ENCODE results near the gene CARD11.

GRCh38 chr7:2984091-2984490, 59.6 kb downstream of the CARD11 start:
- TF ChIP-seq TAF1 (IDR thresholded peaks at IDR 0.05; ENCODE audit: borderline replicate concordance, insufficient read depth, low read length) (no peak), SIN3A (IDR thresholded peaks at IDR 0.05; ENCODE audit: borderline replicate concordance, insufficient read depth, low read length) (no peak), POLR2AphosphoS5 (IDR thresholded peaks at IDR 0.05; ENCODE audit: low read depth, low read length) (no peak), FOXP2 (optimal IDR thresholded peaks at IDR 0.05; ENCODE audit: borderline replicate concordance, extremely low read depth, extremely low read length, insufficient read depth) (no peak)
- TF ChIP-seq, protein P1, sequence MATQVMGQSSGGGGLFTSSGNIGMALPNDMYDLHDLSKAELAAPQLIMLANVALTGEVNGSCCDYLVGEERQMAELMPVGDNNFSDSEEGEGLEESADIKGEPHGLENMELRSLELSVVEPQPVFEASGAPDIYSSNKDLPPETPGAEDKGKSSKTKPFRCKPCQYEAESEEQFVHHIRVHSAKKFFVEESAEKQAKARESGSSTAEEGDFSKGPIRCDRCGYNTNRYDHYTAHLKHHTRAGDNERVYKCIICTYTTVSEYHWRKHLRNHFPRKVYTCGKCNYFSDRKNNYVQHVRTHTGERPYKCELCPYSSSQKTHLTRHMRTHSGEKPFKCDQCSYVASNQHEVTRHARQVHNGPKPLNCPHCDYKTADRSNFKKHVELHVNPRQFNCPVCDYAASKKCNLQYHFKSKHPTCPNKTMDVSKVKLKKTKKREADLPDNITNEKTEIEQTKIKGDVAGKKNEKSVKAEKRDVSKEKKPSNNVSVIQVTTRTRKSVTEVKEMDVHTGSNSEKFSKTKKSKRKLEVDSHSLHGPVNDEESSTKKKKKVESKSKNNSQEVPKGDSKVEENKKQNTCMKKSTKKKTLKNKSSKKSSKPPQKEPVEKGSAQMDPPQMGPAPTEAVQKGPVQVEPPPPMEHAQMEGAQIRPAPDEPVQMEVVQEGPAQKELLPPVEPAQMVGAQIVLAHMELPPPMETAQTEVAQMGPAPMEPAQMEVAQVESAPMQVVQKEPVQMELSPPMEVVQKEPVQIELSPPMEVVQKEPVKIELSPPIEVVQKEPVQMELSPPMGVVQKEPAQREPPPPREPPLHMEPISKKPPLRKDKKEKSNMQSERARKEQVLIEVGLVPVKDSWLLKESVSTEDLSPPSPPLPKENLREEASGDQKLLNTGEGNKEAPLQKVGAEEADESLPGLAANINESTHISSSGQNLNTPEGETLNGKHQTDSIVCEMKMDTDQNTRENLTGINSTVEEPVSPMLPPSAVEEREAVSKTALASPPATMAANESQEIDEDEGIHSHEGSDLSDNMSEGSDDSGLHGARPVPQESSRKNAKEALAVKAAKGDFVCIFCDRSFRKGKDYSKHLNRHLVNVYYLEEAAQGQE (IDR thresholded peaks at IDR 0.05; ENCODE audit: insufficient read depth in 1 of 2, low read depth in 2 of 2, low read length in 2 of 2): no peak

All from PFSK-1 (cell line).